SH-SY5Y (cell line): Measurements from ENCODE around the gene ARHGAP24.

Experiments used
- GATA2 ChIP-seq: IDR thresholded peaks from 2 replicates; pipeline ENCODE4 v1.6.1; 2011; ENCODE audit warnings: mild to moderate bottlenecking, low read depth, low read length
- GATA3 ChIP-seq: IDR thresholded peaks from 2 replicates; pipeline ENCODE4 v1.6.1; 2011; ENCODE audit warnings: low read depth, mild to moderate bottlenecking, low read length, moderate library complexity

- TF ChIP-seq GATA2 (no peak), GATA3 (no peak)
Measured at GRCh38 chr4:85615952-85616351, 141.0 kb downstream of the ARHGAP24 start.
